Liver (tissue), 3 donors: ENCODE measurements around the gene P4HA1.

Source experiments
- CTCF ChIP-seq: fragments of 150-350 bp; IDR thresholded peaks from 2 replicates; pipeline ENCODE4 v1.5.1; 2017; ENCODE audit warnings: improper control_type of control experiment, low read depth, low read length; ENCODE audit not compliant: missing input control
- FOXA1 ChIP-seq: IDR thresholded peaks from 2 replicates; pipeline ENCODE4 v1.6.1; 2016; ENCODE audit warnings: antibody characterized with exemption
- GABPA ChIP-seq, 2 donors: IDR thresholded peaks in 1 of 2; conservative IDR thresholded peaks in 1 of 2; 2 replicates each; pipeline ENCODE4 v1.6.1; 2016; ENCODE audit warnings: antibody characterized with exemption in 2 of 2, mild to moderate bottlenecking in 1 of 2, moderate library complexity in 1 of 2
- HNF4G ChIP-seq: IDR thresholded peaks from 2 replicates; pipeline ENCODE4 v1.6.1; 2016; ENCODE audit warnings: antibody characterized with exemption
- MAX ChIP-seq: IDR thresholded peaks from 2 replicates; pipeline ENCODE4 v1.6.1; 2016; ENCODE audit warnings: antibody characterized with exemption
- NR2F2 ChIP-seq: IDR thresholded peaks from 2 replicates; pipeline ENCODE4 v1.6.1; 2016; ENCODE audit warnings: antibody characterized with exemption
- RAD21 ChIP-seq, 2 donors: IDR thresholded peaks; 2 replicates each; pipeline ENCODE4 v1.6.1; 2016; ENCODE audit warnings: antibody characterized with exemption in 2 of 2, mild to moderate bottlenecking in 2 of 2
- RXRA ChIP-seq, 2 donors: IDR thresholded peaks; 2 replicates each; pipeline ENCODE4 v1.6.1; 2017 to 2018; ENCODE audit warnings: antibody characterized with exemption in 2 of 2, mild to moderate bottlenecking in 1 of 2
- TAF1 ChIP-seq: conservative IDR thresholded peaks from 2 replicates; pipeline ENCODE4 v1.6.1; 2016; ENCODE audit warnings: antibody characterized with exemption, mild to moderate bottlenecking
- YY1 ChIP-seq: IDR thresholded peaks from 2 replicates; pipeline ENCODE4 v1.6.1; 2016; ENCODE audit warnings: antibody characterized with exemption, mild to moderate bottlenecking
- TF ChIP-seq, protein P1 (sequence below): IDR thresholded peaks from 2 replicates; pipeline ENCODE4 v1.6.1; 2016; ENCODE audit warnings: antibody characterized with exemption, mild to moderate bottlenecking
- TF ChIP-seq, protein P2 (sequence below): IDR thresholded peaks from 2 replicates; pipeline ENCODE4 v1.6.1; 2016; ENCODE audit warnings: antibody characterized with exemption
- donor health status: healthy.
- donor health status: healthy.

GRCh38 chr10:73075829-73076228, 20.8 kb downstream of the P4HA1 start:
- no peak for TF ChIP-seq RXRA (IDR thresholded peaks at IDR 0.05)
- TF ChIP-seq CTCF = no peak
- TF ChIP-seq, protein P1, sequence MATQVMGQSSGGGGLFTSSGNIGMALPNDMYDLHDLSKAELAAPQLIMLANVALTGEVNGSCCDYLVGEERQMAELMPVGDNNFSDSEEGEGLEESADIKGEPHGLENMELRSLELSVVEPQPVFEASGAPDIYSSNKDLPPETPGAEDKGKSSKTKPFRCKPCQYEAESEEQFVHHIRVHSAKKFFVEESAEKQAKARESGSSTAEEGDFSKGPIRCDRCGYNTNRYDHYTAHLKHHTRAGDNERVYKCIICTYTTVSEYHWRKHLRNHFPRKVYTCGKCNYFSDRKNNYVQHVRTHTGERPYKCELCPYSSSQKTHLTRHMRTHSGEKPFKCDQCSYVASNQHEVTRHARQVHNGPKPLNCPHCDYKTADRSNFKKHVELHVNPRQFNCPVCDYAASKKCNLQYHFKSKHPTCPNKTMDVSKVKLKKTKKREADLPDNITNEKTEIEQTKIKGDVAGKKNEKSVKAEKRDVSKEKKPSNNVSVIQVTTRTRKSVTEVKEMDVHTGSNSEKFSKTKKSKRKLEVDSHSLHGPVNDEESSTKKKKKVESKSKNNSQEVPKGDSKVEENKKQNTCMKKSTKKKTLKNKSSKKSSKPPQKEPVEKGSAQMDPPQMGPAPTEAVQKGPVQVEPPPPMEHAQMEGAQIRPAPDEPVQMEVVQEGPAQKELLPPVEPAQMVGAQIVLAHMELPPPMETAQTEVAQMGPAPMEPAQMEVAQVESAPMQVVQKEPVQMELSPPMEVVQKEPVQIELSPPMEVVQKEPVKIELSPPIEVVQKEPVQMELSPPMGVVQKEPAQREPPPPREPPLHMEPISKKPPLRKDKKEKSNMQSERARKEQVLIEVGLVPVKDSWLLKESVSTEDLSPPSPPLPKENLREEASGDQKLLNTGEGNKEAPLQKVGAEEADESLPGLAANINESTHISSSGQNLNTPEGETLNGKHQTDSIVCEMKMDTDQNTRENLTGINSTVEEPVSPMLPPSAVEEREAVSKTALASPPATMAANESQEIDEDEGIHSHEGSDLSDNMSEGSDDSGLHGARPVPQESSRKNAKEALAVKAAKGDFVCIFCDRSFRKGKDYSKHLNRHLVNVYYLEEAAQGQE = no peak
- no peak for TF ChIP-seq RAD21 (IDR thresholded peaks at IDR 0.05)
- no peak for TF ChIP-seq GABPA (IDR thresholded peaks at IDR 0.05 in 1 of 2, conservative IDR thresholded peaks at IDR 0.05 in 1 of 2)
- no peak for TF ChIP-seq HNF4G
- TF ChIP-seq, protein P2, sequence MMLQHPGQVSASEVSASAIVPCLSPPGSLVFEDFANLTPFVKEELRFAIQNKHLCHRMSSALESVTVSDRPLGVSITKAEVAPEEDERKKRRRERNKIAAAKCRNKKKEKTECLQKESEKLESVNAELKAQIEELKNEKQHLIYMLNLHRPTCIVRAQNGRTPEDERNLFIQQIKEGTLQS = no peak
- no peak for TF ChIP-seq YY1
- TF ChIP-seq NR2F2 = no peak
- no peak for TF ChIP-seq TAF1
- TF ChIP-seq FOXA1 = no peak
- TF ChIP-seq MAX = no peak
